NCI-H1694 (cell line): Measurements from ENCODE around the gene TRPM3.
"Not testable (repeated sequence)": the region's sequence is repeated elsewhere in the genome, so short reads cannot be mapped to it uniquely, and the experiment has no call there.

Source experiments
- DNase-seq: peaks from one replicate; lab custom pipeline; 2025; lab: John Stamatoyannopoulos, UW

TRPM3 gene

DNA sequence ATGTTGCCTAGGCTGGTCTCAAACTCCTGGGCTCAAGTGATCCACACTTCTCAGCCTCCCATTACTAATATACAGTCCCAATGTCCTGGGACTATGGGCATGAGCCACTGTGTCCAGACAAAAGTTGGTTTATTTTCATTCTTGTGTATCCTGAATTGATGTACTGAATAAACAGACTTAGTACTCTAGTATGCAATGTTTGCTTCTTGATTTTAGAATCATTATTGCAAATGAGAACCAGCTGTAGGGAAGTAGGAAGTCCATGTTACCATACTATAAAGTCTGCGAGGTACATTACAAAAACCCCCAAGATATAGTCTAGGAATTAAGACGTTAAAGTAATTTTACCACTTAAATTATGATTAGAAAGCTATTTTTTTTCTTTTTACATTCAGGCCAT is 372.4 kb downstream of the TRPM3 start:
- no peak for DNase-seq

DNA sequence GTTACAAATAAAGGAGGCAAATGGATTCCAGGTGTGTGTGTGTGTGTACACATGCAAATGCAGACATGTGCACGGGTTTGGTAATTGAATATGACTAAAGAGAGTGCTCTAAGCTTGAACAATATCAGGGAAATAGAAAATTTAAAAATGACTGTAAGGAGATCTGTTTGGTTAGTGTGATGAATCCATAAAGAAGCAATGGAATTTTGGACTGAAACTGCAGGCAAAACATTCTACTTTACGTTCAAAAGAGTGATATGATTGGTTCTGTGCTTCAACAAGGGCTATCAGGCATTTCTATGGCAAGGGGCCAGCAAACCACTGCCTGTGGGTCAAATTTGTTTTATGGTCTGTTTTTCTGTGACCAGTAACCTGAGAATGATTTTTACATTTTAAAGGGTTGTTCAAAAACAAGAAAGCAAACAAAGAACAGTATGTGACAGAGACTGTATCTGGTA is 374.1 kb downstream of the TRPM3 start:
- DNase-seq, result no peak

DNA sequence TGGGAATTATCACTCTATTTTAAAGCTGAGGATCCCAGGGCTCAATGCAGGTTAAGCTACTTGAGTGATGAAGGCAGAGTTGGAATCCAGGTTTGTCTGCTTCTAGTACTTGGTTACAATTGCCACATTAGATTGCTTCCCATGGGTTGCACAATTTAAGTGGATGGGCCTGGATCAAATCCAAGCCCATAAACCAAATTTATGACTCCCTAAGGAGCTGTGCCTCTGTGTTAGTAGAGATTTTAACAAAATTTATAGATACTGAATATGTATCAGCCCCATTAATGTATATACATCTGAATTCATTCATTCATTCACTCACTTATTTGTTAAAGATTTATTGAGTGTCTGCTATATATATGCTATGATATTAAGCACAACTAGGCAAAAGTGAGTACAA is 374.7 kb downstream of the TRPM3 start:
- DNase-seq, result no peak

DNA sequence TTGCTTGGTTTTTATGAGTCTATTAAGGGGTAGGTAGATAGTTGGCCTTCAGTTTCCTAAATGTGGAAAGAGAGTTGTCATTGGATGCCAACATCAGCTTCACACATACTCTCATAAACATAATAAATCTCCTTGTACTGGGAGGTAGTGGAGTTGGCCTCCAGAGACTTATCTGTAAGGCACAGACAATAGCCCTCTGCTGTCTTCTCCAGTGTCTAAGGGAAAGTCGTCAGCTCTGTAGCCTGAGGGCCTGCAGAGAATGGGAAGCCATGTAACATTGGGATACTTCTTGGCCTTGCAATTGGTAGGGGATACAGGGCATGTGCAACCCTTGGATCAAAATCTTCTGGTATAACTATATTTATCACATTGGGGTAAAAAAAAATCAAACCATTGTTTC is 375.1 kb downstream of the TRPM3 start:
- DNase-seq, result no peak

DNA sequence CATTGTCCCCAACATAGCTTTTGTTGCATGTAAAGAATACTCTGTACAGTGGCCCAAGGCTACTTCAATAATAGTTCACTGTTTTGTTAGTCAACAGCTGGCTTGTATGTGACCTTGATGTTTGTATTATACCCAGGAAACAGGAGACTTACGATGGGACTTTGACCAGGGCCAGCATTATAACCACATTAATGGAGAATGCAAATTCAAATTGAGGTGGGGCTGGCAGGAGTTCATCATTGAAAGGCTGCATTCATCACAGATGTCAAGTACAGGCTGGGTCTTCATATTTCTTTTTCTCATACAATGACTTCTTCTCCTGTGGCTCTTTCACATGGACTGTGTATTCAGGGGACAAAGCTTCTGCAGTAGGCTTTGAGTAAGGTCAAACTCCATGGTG is 396.6 kb downstream of the TRPM3 start:
- DNase-seq, result not testable (repeated sequence)

DNA sequence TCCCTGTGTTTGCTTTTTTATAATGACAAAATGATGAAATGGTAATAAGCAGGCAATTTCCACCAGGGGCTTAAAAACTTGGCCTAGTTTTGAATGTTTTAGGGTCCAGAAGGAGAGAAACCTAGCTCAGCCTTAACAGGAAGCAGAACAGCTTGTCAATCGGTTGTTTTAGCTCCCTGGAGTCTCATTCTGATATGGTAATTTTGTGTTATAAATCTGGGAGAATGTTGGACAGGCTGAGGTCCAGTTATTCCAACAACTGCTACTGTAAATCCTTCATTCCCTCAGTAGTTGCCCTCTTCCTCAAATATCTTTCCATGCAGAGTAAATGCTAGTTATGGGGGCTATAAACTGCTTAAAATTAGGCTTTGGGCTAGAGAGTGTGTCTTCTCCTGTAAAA is 397.4 kb downstream of the TRPM3 start:
- not testable (repeated sequence) for DNase-seq

DNA sequence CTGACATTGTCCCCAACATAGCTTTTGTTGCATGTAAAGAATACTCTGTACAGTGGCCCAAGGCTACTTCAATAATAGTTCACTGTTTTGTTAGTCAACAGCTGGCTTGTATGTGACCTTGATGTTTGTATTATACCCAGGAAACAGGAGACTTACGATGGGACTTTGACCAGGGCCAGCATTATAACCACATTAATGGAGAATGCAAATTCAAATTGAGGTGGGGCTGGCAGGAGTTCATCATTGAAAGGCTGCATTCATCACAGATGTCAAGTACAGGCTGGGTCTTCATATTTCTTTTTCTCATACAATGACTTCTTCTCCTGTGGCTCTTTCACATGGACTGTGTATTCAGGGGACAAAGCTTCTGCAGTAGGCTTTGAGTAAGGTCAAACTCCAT is 414.6 kb downstream of the TRPM3 start:
- not testable (repeated sequence) for DNase-seq

DNA sequence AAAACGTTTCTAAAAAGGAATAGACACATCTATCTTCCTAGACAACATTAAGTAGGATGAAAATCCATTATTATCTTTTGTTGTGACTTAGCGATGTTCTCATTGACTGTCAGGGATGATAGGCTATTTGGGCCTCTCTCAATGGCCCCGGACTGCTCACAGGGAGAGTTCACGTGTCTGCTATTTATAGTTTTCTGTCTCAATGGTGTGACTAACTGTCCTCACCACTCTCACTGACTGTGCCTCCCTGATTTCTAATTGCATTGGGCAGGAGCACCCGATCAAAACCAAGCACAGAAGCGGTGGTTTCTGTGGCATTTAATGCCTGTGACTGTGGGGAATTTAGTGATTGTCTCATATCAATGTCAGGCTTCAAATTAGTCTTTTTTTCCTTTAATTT is 420.3 kb downstream of the TRPM3 start:
- DNase-seq, result no peak

DNA sequence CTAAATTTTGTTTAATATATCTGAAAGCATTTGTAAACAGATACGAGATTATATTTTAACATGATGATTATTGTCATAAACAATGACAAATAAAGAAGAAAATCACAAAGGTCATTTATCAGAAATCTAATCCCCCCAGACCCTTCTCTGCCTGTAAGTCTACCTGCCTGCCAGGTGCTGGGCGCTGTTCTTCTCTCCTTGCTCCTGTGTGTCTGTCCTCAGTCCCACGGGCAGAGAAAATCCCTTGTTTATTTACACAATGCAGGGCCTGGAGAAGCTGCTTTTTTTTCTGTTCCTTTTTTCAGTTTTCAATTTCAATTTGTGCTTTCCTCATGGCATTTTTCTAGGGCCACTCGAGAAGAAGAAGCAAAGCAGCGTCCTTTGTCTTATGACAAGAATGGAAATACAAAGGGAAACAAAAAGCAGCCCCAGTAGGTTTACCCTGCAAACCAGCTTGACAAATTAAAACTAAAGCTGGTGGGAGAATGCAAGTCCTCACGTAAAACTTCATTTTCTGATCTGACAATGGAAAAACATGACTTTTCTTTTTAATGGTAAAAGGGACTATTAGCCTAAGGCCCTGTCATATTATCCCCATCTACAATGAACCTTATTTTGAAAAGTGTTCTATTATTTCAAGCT is 424.6 kb downstream of the TRPM3 start:
- DNase-seq, result no peak

DNA sequence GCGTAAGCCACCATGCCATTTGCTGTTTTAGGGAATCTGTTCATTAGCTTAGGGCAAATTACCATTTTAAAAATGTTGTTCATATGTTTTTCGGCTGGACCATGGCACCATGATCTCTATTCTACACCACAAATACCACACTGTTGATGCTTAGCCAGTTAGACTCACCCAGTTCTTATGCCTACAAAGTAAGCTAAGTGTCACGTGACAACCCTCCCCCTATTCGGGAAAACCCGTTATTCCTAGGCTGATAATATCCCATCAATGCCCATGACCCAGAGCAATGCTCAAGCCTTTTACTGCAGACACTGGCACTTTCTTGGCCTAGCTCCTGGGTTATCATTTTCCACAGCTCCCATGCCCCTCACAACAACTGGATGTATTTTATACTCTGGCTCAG is 426.7 kb downstream of the TRPM3 start:
- DNase-seq, result no peak

DNA sequence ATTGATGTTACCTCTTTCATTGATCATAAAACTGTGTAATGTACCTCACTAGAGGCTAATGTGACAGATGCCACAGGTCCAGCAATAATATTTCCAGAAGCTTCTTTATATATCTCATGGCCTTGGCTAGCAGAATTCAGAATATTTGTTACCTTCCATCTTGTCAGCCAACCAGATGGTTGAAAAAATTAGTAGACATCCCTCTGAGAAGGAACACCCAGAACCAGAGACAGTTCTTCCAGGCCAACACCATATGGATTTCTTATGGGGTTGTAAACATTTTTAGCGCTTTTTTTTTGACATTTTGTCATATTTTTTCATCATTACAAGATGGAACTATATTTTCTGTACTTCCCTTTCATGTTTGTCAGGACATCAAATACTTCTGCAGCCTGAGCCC is 428.2 kb downstream of the TRPM3 start:
- DNase-seq, result no peak

DNA sequence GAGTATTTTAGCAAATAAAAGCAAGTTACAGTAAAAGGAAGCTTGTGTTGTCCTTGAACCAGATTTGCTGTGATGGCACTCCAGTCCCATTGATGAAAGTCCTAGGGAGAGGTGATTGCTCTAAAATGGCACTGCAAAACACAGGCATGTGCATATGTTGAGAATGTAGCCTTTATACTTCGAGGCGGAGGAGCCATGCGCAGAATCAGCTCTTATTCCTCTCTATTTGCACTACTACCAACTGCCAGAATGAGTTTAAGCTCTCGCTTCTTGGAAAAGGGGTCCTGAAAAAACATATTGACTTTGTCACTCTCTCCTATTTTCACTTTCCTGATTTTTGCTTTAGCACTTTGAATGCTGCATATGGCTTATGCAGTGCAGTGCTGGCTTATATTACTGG is 429.0 kb downstream of the TRPM3 start:
- no peak for DNase-seq

DNA sequence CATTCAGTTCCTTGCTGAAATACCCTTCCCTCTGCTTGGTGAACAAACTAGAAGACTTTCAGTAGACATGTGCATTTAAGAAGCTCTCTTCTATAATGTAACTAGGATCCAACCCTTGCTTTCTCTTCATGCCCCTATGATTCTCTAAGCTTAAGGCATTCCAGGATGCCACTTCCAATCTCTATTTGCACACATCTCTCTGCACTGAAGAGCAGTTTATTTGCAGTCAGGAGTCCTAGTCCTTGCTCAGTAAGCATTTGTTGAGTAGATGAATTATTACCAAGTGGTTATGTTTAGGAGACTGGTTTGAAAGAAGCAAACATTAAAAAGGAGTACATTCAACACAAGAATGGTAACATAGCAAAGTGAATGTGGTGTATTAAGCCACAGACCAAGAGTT is 432.7 kb downstream of the TRPM3 start:
- no peak for DNase-seq

DNA sequence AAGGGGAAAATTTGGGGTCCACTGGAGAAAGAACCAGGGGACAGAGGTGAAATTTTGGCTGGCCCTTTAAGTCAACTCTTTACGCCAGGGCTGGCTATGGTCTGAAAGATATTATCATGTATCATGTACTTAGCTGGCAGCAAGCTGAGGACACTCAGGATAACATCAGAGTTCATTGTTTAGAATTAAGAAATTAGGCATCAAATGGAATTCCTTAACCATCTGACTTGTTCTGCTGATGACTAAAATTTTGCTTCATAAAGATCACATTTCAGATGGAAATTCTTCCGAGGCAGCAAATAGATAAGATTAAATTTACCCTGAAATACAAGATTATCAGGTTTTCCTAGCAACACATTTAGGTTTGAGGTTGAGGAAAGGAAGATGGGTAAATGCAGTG is 437.6 kb downstream of the TRPM3 start:
- DNase-seq, result no peak

DNA sequence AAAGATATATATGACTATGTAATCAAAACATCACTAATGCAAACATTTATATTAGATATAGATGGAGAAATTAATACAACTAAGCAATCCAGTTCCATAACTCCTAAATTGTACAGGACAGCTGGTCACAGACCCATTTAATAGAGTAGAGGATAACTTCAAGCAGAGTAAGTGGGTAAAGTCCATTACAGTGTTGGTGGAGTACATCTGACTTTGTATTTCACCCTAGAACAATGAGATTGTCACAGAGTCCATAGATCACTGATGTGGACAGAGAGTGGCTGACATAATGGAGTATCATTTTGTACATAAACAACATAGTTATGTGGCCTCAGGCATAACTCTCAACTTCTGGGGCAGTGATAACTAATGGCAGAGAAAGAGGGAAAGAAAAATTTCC is 439.1 kb downstream of the TRPM3 start:
- no peak for DNase-seq

DNA sequence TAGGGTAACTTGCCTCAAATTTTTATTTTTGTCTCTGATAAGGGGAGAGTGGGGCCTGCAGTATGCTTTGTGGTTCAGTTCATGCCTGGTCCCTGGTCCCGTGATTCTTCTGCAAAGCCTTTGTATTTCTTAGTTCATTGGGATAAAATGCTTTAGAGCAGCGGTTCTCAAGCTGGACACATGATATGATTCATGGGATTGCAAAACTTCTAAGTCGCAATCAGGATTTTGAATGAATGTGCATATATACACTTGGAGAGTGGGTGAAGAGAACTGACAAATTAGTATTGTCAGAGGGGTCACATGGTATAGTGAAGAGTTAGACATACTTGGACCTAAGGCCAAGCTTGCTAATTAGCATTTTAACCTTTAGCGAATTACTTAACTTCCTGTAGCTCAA is 441.6 kb downstream of the TRPM3 start:
- DNase-seq, result no peak

DNA sequence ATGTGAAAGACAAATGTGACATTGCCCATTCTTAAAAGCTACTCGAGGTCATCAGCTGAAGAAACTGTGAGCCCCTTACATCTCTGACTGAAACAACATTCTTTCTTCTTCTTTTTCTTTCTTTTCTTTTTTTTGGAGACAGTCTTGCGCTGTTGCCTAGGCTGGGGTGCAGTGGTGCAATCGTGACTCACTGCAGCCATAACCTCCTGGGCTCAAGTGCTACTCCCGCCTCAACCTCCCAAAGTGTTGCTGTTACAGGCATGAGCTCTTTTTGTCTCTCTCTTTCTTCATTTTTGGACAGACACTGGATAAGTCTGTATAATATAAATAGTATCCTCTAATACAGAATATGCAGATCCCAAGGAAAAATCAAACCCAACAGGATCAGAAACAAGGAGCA is 443.3 kb downstream of the TRPM3 start:
- DNase-seq, result no peak

DNA sequence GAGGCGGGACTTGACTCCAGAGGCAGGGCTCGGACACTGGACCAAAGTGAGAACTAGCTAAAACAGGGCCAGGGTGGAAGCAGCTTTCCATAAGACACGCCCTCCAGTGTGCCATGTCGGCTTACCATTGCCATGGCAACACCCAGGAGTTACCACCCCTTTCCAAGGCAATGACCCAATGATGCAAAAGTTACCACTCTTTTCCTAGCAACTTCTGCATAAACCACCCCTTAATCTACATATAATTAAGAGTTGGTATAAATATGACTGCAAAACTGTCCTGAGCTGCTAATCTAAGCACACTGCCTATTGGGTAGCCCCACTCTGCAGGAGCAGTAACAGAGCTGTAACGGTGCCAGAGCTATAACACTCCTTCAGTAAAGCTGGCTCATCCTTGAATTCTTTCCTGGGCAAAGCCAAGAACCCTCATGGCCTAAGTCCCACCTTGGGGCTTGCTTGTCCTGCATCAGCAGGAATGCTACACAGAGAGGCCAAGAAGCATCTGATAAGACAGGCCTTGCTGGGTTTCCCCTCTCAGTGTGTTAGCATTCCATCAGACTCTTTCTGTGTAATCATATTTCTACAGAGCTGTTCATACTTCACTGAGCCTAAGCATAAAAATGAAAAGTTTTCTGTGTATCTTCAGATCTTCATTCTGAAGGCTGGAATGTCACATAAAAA is 444.2 kb downstream of the TRPM3 start:
- DNase-seq, result no peak

DNA sequence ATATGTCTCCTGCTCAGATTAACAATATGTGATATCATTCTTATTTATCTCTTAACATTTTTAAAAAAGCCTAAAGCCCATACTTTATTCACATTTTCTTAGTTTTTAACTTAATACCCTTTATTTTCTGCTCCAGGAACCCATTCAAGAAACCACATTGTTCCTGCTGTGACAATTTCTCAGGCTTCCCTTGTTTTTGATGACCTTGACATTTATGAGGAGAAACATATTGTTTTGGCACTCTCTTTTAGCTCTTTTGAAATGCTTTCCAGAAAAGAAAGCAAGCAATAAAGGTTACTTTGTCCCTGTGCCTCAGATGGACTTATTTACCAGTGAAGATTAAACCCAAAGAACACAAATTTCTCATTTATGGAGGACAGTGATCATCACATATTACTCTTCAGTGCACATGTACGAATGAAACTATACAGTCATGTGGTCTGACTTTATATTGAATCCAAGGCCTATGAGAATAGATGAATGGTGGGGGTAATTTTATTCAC is 445.5 kb downstream of the TRPM3 start:
- DNase-seq, result no peak

DNA sequence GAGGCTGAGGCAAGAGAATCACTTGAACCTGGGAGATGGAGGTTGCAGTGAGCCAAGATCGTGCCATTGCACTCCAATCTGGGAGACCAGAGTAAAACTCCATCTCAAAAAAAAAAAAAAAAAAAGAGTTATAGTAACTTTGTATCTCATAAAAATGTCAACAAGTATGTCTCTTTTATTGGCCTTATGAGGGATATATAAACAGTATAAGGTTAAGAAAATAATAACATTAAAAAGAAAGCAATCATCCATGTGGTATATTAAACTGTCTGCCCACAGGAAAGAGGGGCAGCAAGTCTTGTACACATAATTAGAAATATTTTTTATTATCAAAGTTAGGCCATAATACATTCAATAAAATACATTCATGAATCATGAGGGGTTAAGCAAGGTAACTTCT is 447.6 kb downstream of the TRPM3 start:
- DNase-seq, result no peak

DNA sequence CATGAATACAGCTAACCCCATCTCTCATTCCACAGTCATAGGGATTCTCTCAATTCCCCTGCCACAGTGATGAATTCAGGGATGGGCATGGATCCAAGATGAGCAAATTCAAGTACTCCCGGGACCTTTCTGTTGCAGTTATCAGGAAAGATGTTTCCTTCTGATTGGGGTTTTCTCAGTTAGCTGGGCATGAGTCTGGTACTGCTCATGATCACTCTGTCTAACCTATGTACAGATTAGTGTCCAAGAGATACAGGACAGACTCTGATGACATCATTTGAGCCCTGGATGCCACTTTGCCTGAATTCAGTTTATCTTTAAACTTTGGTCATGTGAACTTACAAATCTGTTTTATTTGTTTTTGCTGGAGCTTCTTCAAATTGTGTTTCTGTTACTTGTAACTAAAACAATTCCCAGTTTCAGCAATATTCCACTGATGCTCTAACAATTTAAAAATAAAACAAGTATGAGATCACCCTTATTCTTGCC is 449.2 kb downstream of the TRPM3 start:
- DNase-seq, result no peak

DNA sequence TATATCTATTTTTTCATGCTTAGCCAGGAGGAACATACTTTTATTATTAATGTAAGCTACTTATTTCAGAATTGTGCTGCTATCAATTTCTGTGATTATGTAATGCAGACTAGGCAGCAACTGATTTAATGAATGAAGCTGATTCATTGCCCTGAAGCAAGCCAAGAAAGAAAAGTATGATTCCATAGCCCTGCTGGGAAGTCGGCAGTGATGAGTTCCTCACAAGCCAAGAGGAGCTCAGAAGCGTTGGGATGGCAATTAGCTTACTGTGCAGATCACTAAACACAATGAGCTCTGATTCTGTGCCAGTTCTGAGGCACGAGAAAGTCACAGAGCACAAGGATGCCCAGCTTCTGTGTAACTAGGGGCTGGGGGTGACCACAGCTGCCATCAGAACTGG is 452.7 kb downstream of the TRPM3 start:
- no peak for DNase-seq

DNA sequence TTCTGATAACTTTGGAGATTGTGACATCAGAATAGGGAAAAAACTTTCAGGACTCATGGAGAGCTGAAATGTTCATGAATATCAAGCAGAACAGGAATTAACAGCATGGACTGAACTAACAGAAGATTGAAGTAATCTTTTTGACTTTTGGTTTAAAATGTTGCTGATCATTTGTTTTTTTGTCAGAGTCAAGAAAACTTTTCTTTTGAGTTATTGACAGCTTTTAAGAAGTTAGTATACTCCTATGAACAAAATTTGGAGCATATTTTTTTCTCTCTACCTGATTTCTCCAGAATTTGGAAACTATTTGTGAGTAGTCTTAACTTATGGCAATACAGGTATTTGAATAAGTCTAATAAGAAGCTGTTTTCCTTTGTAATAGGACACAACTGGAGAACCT is 462.7 kb downstream of the TRPM3 start:
- DNase-seq, result no peak

DNA sequence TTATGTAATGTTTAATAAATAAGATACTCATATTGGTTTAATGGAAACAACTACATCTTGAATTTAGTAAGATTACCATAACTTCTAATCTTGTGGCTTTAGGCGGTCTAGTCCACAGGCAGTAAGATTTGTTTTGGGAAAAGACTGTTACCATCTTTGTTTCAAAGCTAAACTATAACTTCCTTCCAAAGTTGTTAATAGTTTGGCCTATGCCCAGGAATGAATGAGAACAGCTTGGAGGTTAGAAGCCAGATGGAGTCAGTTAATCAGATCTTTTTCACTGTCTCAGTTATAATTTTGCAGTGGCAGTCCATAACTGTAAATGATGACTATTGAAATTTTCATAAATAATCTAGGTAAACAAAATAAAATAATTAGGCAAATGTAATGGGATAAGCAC is 465.1 kb downstream of the TRPM3 start:
- DNase-seq, result no peak
